ENCODE measurements around the gene SLC12A7. TPM values are rescaled to one million over a fixed set of nuclear protein-coding genes. Genes with fewer than 3 reads are reported as not detected.

SLC12A7 gene
- total and polyA plus RNA-seq, 4 experiments from 2014 or later: 11.7 to 32.9 (median 26.5) TPM

GRCh38 chr5:1052641-1053390, 59.0 kb downstream of the SLC12A7 start:
- Histone ChIP-seq H3K27me3 (ENCODE audit: insufficient read depth, low read length) (no peaks in the 10 kb centered on the region), H3K36me3 (ENCODE audit: insufficient read depth, low read length) (peaks cover 5% of the 10 kb centered on the region), H3K4me3 (ENCODE audit: low read length in 2 of 2) (no peak overlapping the region), H3K27ac (ENCODE audit: low read depth, low read length) (no peak overlapping the region), H3K4me1 (ENCODE audit: insufficient read depth, low read length) (no peaks in the 10 kb centered on the region), H3K9me3 (ENCODE audit: control insufficient read depth in 1 of 2, low read length in 2 of 2) (no peaks in the 10 kb centered on the region)
- ChIA-PET CTCF (ENCODE audit: partially characterized antibody) (no interaction called here), POLR2A (ENCODE audit: partially characterized antibody) (no interaction called here)
- intact Hi-C loops (cut with micrococcal nuclease): no loop called here
- H3K4me1 Mint-ChIP-seq: peaks cover 0 to 4% (median 0%) of the 10 kb centered on the region in 4 donors
- H3K4me3 Mint-ChIP-seq: no peak overlapping the region
- peaks cover 0 to 6% (median 0%) of the 10 kb centered on the region in 8 donors for H3K9me3 Mint-ChIP-seq
- H3K27me3 Mint-ChIP-seq: no peaks in the 10 kb centered on the region
- H3K27ac Mint-ChIP-seq: no peak overlapping the region
- DNase-seq: no peak
- H3K36me3 Mint-ChIP-seq: peaks cover 12 to 23% of the 10 kb centered on the region in 2 donors

GRCh38 chr5:1052076-1052475, 59.8 kb downstream of the SLC12A7 start:
- peaks cover 5% of the 10 kb centered on the region for H3K36me3 ChIP-seq (ENCODE audit: insufficient read depth, low read length)
- H3K27me3 Mint-ChIP-seq: no peaks in the 10 kb centered on the region
- ChIA-PET CTCF (ENCODE audit: partially characterized antibody) (no interaction called here), POLR2A (ENCODE audit: partially characterized antibody) (no interaction called here)
- peaks cover 12 to 23% of the 10 kb centered on the region in 2 donors for H3K36me3 Mint-ChIP-seq
- no peak overlapping the region for H3K4me3 ChIP-seq (ENCODE audit: low read length in 2 of 2)
- H3K4me1 ChIP-seq (ENCODE audit: insufficient read depth, low read length): no peaks in the 10 kb centered on the region
- intact Hi-C loops (cut with micrococcal nuclease): no loop called here
- H3K9me3 ChIP-seq (ENCODE audit: control insufficient read depth in 1 of 2, low read length in 2 of 2): no peaks in the 10 kb centered on the region
- no peak overlapping the region for H3K27ac ChIP-seq (ENCODE audit: low read depth, low read length)
- peaks cover 0 to 6% (median 0%) of the 10 kb centered on the region in 8 donors for H3K9me3 Mint-ChIP-seq
- no peaks in the 10 kb centered on the region for H3K27me3 ChIP-seq (ENCODE audit: insufficient read depth, low read length)
- H3K27ac Mint-ChIP-seq: peak overlapping the region in 1 of 7 donors; percentile 29
- no peak for DNase-seq
- no peak overlapping the region for H3K4me3 Mint-ChIP-seq
- peaks cover 0 to 4% (median 0%) of the 10 kb centered on the region in 4 donors for H3K4me1 Mint-ChIP-seq

- Histone ChIP-seq H3K27me3 (ENCODE audit: insufficient read depth, low read length) (no peaks in the 10 kb centered on the region), H3K4me3 (ENCODE audit: low read length in 2 of 2) (no peak overlapping the region), H3K27ac (ENCODE audit: low read depth, low read length) (no peak overlapping the region), H3K4me1 (ENCODE audit: insufficient read depth, low read length) (no peaks in the 10 kb centered on the region), H3K36me3 (ENCODE audit: insufficient read depth, low read length) (peaks cover 5% of the 10 kb centered on the region), H3K9me3 (ENCODE audit: control insufficient read depth in 1 of 2, low read length in 2 of 2) (no peaks in the 10 kb centered on the region)
- ChIA-PET CTCF (ENCODE audit: partially characterized antibody) (no interaction called here), POLR2A (ENCODE audit: partially characterized antibody) (no interaction called here)
- Mint-ChIP-seq H3K4me3 (no peak overlapping the region), H3K36me3 (peaks cover 12 to 23% of the 10 kb centered on the region in 2 donors), H3K4me1 (peaks cover 0 to 9% (median under 1%) of the 10 kb centered on the region in 4 donors), H3K9me3 (peaks cover 0 to 6% (median 0%) of the 10 kb centered on the region in 8 donors), H3K27ac (no peak overlapping the region), H3K27me3 (no peaks in the 10 kb centered on the region)
- no peak for DNase-seq
- intact Hi-C loops (cut with micrococcal nuclease): no loop called here
These were observed 60.5 kb downstream of the SLC12A7 start for GRCh38 chr5:1051366-1051720.

- no peak overlapping the region for H3K4me3 Mint-ChIP-seq
- CTCF ChIA-PET (ENCODE audit: partially characterized antibody): no interaction called here
- DNase-seq: no peak
- H3K4me1 ChIP-seq (ENCODE audit: insufficient read depth, low read length): no peaks in the 10 kb centered on the region
- POLR2A ChIA-PET (ENCODE audit: partially characterized antibody): no interaction called here
- H3K9me3 ChIP-seq (ENCODE audit: control insufficient read depth in 1 of 2, low read length in 2 of 2): no peaks in the 10 kb centered on the region
- peaks cover 0 to 6% (median 0%) of the 10 kb centered on the region in 8 donors for H3K9me3 Mint-ChIP-seq
- peaks cover 10 to 19% of the 10 kb centered on the region in 2 donors for H3K36me3 Mint-ChIP-seq
- no peak overlapping the region for H3K27ac Mint-ChIP-seq
- H3K36me3 ChIP-seq (ENCODE audit: insufficient read depth, low read length): peaks cover 5% of the 10 kb centered on the region
- intact Hi-C loops (cut with micrococcal nuclease): no loop called here
- H3K27me3 ChIP-seq (ENCODE audit: insufficient read depth, low read length): no peaks in the 10 kb centered on the region
- no peaks in the 10 kb centered on the region for H3K27me3 Mint-ChIP-seq
- no peak overlapping the region for H3K27ac ChIP-seq (ENCODE audit: low read depth, low read length)
- H3K4me1 Mint-ChIP-seq: peaks cover 0 to 14% (median under 1%) of the 10 kb centered on the region in 4 donors
- H3K4me3 ChIP-seq (ENCODE audit: low read length in 2 of 2): no peak overlapping the region
These were observed 61.2 kb downstream of the SLC12A7 start for GRCh38 chr5:1050423-1051365.

- DNase-seq: no peak
- POLR2A ChIA-PET (ENCODE audit: partially characterized antibody): no interaction called here
- no peak overlapping the region for H3K4me3 ChIP-seq (ENCODE audit: low read length in 2 of 2)
These were observed 62.7 kb downstream of the SLC12A7 start for GRCh38 chr5:1048861-1049838.

GRCh38 chr5:1048162-1048721, 63.6 kb downstream of the SLC12A7 start:
- no peaks in the 10 kb centered on the region for H3K4me1 ChIP-seq (ENCODE audit: insufficient read depth, low read length)
- H3K36me3 ChIP-seq (ENCODE audit: insufficient read depth, low read length): no peaks in the 10 kb centered on the region
- H3K4me1 Mint-ChIP-seq: peaks cover 0 to 27% (median 2%) of the 10 kb centered on the region in 4 donors
- no peaks in the 10 kb centered on the region for H3K27me3 Mint-ChIP-seq
- intact Hi-C loops (cut with micrococcal nuclease): no loop called here
- no peak overlapping the region for H3K27ac ChIP-seq (ENCODE audit: low read depth, low read length)
- no peak for DNase-seq
- no peaks in the 10 kb centered on the region for H3K9me3 ChIP-seq (ENCODE audit: control insufficient read depth in 1 of 2, low read length in 2 of 2)
- no peak overlapping the region for H3K4me3 Mint-ChIP-seq
- peaks cover 5 to 12% of the 10 kb centered on the region in 2 donors for H3K36me3 Mint-ChIP-seq
- no peak overlapping the region for H3K4me3 ChIP-seq (ENCODE audit: low read length in 2 of 2)
- H3K9me3 Mint-ChIP-seq: peaks cover 0 to 4% (median 2%) of the 10 kb centered on the region in 8 donors
- H3K27ac Mint-ChIP-seq: peak overlapping the region in 2 of 7 donors; percentile 32 to 65
- ChIA-PET CTCF (ENCODE audit: partially characterized antibody) (no interaction called here), POLR2A (ENCODE audit: partially characterized antibody) (no interaction called here)
- H3K27me3 ChIP-seq (ENCODE audit: insufficient read depth, low read length): no peaks in the 10 kb centered on the region

More at GRCh38 chr5:1048861-1049838, 62.7 kb downstream of the SLC12A7 start:
- CTCF ChIA-PET (ENCODE audit: partially characterized antibody): no interaction called here
- Mint-ChIP-seq H3K36me3 (peaks cover 5 to 12% of the 10 kb centered on the region in 2 donors), H3K4me3 (no peak overlapping the region), H3K4me1 (peaks cover 0 to 22% (median 2%) of the 10 kb centered on the region in 4 donors), H3K27me3 (no peaks in the 10 kb centered on the region), H3K27ac (peak overlapping the region in 1 of 7 donors; percentile 12), H3K9me3 (peaks cover 0 to 6% (median 0%) of the 10 kb centered on the region in 8 donors)
- Histone ChIP-seq H3K9me3 (ENCODE audit: control insufficient read depth in 1 of 2, low read length in 2 of 2) (no peaks in the 10 kb centered on the region), H3K27ac (ENCODE audit: low read depth, low read length) (no peak overlapping the region), H3K4me1 (ENCODE audit: insufficient read depth, low read length) (no peaks in the 10 kb centered on the region), H3K36me3 (ENCODE audit: insufficient read depth, low read length) (no peaks in the 10 kb centered on the region), H3K27me3 (ENCODE audit: insufficient read depth, low read length) (no peaks in the 10 kb centered on the region)
- intact Hi-C loops (cut with micrococcal nuclease): no loop called here
